Stimulated activated CD4-positive, alpha-beta T cell treated with anti-CD3 and anti-CD28 coated beads, Interleukin-12 subunit alpha, Interleukin-12 subunit beta, amount 100 ng/mL, for 24 hours (primary cell): ENCODE data around the gene TRPC3.

Experiments
- DNase-seq, 2 experiments: peaks; one replicate each; pipeline ENCODE4 v3.0.0-alpha.2; 2020; ENCODE audit warnings: low read depth in 2 of 2

TRPC3 gene

DNA sequence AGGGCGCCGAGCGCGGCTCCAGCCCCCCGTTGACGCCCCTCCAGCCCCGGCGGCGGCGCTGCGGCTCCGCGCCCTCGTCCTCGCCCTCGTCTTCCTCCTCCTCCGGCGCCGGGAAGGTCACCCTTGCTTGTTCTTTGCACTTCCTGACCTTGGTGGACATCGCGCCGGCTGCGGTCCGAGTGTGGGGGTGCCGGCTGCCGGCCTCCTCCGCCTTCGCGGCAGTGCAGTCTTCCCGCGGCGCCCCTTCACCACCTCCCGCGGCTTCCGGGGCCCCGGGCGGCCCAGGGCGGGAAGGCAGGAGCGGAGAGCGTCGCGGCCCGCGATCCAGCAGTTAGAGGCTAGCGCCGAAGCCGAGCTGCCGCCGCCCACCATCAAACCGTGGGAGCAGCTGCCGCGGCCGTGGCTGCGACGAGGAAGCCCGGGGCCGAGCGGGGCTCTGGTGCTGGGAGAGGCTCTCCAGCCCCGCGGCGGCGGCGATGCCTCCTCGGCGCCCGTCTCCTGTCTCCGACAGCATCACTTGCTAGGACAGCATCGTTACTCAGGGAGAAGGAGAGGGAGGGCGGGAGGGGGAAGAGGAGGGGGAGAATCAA is at the start of gene TRPC3:
TSS of gene TRPC3 (minus strand) at position 540 of the 590 bp plus-strand sequence. CDS start at position 160, 380 bp downstream.
- peak in 1 of 2 experiments; percentile 24 for DNase-seq

- no peak for DNase-seq
Observed at GRCh38 chr4:122000849-122001248, 49.0 kb upstream of the TRPC3 start.

GRCh38 chr4:121998024-121998423 is 46.2 kb upstream of the TRPC3 start:
- DNase-seq = no peak

DNA sequence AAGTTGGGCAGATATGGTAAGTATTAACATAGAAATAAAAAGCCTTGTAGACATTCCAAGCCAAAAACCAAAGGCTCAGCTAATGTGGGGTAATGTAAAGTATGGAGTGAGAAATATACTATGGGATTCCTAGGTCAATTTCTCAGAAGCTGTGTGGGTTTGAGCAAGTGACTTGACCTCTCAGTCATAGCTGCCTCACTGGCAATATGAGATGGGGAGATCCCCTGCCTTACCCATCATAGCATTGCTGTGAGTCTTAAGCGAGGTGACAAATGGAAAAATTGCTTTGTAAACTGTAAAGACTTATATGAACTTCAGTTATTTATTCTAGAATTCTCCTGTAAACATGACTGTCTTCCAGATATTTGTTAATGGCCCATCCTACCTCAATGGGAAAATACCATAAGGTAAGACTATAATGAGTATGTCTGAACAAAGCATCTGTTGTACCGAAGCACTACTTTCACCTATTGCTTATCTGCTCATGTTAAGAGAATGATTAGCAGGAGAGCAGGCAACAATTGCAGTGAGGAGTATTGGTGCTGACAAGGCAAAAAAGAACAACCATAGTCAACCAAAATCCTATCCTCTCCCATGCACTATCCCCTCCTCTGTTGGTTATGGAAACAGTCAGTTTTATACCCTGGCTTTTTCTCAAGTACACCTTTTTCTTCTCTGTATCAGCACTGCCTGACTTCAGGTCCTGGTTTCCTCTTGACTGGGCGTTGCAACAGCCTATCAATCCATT is 44.1 kb upstream of the TRPC3 start:
- no peak for DNase-seq

DNA sequence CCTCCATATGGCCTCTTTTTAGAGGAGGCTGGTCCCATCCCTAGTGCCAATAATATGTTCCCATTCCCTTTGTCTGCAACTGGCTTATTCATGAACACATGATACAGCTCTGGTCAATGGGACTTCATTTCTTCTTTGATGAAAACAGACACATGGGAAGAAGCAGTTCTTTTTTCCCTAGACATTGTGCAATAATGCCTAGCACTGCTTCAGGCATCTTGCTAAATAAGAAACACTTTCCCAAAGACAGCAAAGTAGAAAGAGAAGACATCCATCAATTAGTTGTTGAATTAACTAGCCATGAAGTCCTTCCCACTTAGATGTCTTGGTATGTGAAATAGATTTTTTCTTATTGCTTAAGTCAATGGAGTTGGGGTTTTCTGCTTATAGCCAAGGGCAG is 40.1 kb upstream of the TRPC3 start:
- no peak for DNase-seq

GRCh38 chr4:121990489-121990888 is 38.6 kb upstream of the TRPC3 start:
- no peak for DNase-seq

- no peak for DNase-seq
Observed at GRCh38 chr4:121989715-121990114, 37.9 kb upstream of the TRPC3 start.

- no peak for DNase-seq
Observed at GRCh38 chr4:121988950-121989349, 37.1 kb upstream of the TRPC3 start.

GRCh38 chr4:121980643-121981042 is 28.8 kb upstream of the TRPC3 start:
- no peak for DNase-seq

GRCh38 chr4:121978172-121978516 is 26.3 kb upstream of the TRPC3 start:
- DNase-seq = no peak

GRCh38 chr4:121977251-121978171 is 25.7 kb upstream of the TRPC3 start:
- DNase-seq = no peak

DNA sequence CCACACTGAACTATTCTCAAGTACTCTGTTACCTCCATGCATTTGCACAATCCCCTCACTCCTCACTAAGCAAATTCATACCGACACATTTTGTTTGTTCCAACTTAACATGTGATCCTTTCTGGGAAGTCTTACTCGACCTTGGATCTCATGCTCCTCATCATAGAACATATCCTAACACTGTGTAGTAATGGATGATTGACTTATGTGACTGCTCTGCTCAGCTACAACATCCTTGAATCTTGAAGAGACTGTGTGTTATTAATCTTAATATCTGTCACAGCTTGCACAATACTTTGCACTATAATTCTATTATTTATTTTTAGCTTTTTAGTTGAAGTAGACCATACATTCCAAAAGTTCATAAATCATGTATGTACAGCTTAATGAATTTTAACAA is 23.9 kb upstream of the TRPC3 start:
- DNase-seq = no peak

DNA sequence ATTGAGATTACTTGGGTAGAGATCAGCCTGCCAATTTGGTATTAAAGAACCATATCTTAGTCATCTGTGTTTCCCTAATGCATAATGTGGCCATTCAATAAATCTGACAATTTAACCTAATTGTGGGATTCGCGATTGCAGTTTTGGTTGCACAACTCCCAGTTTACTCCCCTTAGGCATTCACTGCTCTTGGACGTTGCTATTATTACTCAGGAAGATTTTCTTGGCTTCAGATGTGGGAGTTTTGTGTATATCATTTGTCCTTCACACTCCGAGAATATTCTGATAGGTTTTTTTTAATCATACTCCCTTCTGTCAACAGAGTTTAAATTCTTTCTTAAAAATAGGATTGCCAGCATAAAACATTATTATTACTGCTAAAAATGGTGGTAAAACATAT is 22.0 kb upstream of the TRPC3 start:
- DNase-seq = no peak

- DNase-seq = no peak
Observed at GRCh38 chr4:121968859-121969258, 17.0 kb upstream of the TRPC3 start.

- DNase-seq = no peak
Observed at GRCh38 chr4:121964958-121965357, 13.1 kb upstream of the TRPC3 start.

DNA sequence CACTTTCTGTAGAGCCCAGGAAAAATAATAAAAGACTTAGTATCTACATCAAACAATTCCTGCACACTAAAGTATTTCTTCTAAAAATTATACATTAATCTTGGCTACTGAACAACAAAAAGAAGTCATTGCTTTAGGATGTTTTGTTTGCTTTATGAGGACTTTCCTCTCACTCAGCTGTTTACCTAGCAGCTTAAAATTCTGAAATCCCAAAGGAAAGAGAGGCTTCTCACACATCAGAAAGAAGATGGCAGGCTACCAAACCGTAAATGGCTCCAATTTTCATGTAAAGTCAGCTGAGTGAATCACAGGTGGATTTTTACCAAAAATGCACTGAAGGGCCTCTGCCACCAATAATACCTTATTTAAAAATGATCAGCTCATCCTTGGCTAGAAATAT is 9.0 kb upstream of the TRPC3 start:
- no peak for DNase-seq

DNA sequence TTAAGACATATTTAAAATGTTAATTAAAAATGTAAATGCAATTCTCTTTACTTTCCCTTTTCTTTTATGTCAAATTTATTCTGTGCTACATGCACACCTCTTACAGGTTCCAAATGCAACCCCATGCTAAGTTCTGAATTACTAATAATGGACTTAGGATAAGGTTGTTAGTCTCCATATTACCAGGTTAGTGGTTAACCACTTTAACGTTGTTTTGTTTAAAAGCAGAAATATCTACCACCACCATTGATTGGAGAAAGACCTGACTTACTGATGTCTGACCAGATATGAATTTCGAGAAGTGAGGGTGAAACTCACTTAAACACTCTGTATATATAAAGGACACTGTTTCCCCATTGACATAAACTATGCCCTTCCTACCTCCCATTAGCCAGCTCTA is 6.9 kb upstream of the TRPC3 start:
- no peak for DNase-seq

DNA sequence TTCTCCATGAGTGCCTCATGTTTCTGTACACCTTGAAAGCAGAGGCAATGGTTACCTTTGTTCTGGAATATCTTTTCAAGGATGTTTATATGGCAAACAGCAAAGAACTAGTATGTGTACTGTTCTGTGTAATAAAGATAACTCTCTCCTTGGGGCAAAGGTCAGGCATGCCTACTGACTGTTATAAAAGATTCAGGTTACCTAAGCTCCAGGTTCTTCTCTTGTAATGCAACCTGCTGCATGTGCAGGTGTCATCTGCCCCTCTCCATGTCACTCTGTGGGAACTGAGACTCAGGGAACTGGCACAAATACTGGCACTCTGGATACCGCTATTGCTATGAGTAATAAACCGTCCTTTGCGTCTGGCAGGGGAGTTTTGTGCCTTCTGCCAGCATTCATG is 5.4 kb upstream of the TRPC3 start:
- no peak for DNase-seq

- DNase-seq = no peak
Observed at GRCh38 chr4:121953860-121954259, 2.0 kb upstream of the TRPC3 start.

DNA sequence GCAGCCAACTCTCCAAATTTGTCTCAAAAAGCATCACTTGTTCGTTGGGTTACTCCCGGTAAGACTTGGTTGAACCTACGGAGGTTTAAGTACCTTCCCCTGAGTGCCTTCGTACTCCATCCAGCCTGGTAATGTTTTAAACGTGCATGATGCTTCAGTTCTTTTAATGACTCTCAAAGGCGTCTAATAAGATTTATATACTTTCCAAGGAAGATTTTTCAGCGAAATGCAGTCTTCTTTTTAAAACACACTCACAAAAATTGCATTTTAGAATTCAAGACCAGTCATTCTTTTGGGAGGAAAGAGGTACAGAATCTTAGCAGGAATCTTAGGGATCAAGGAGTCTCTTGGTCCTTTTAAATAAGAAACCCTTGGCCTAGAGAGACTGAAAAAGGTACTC is 430 bp upstream of the TRPC3 start:
- DNase-seq = no peak

GRCh38 chr4:121950680-121951520 is 960 bp downstream of the TRPC3 start:
- peak in 1 of 2 experiments; percentile 3 for DNase-seq

DNA sequence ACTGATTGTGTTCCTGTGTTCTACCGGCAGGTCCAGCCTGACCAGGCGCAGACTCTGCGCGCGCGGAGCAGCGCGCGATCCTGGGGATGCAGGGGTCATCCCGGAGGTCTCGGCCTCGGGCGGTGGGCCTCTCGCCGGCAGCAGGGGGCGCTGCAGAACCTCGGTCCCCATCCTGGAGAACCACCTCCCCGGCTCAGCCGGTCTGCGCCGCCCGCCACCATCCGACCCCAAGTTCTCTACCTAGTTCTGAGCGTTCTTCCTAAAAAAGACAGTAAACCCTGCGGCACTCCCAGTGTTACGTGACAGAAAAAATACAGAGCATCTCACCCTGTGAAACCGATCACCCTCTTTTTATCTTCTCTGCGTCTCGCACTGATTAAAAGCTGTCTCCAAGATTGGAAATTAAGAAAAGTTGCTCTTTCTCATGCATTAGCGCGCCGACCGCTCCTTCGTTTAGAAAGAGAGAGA is 1.6 kb downstream of the TRPC3 start:
- DNase-seq = peak; percentile 65 to 90
